ENCODE measurements around the gene SLC12A4. TPM values are rescaled to one million over a fixed set of nuclear protein-coding genes. Genes with fewer than 3 reads are reported as not detected.

The SLC12A4 gene
- total RNA-seq, 2 experiments from 2014 or later = 42.5 TPM

GRCh38 chr16:67961551-67961957 lies 6.9 kb downstream of the SLC12A4 start:
- Mint-ChIP-seq H3K27me3 (ENCODE audit: low read depth) (no peaks in the 10 kb centered on the region), H3K27ac (no peak overlapping the region), H3K9me3 (ENCODE audit: insufficient read depth) (no peaks in the 10 kb centered on the region), H3K4me3 (no peak overlapping the region), H3K36me3 (ENCODE audit: low read depth) (peaks cover 28% of the 10 kb centered on the region), H3K4me1 (ENCODE audit: low read depth) (peaks cover 15% of the 10 kb centered on the region)
- ChIA-PET CTCF (no interaction called here), POLR2A (interaction anchor here (3.0 kb wide), 1 partner anchor 25 kb away, joined by 10 read pairs; the partner anchor contains the start of gene PSMB10)
- DNase-seq = no peak
- ATAC-seq = no peak

- Mint-ChIP-seq H3K27me3 (ENCODE audit: low read depth) (no peaks in the 10 kb centered on the region), H3K27ac (no peak overlapping the region), H3K4me1 (ENCODE audit: low read depth) (no peaks in the 10 kb centered on the region), H3K9me3 (ENCODE audit: insufficient read depth) (no peaks in the 10 kb centered on the region), H3K4me3 (no peak overlapping the region), H3K36me3 (ENCODE audit: low read depth) (peaks cover 32% of the 10 kb centered on the region)
- ChIA-PET CTCF (interaction anchor here (1.2 kb wide), 1 partner anchor 439 kb away, joined by 5 read pairs; no protein-coding TSS in a partner anchor), POLR2A (interaction anchor here (1.1 kb wide), 1 partner anchor 24 kb away, joined by 3 read pairs; no protein-coding TSS in a partner anchor)
- DNase-seq (no peak), ATAC-seq (no peak)
Observed at GRCh38 chr16:67959536-67960329, 8.7 kb downstream of the SLC12A4 start.

- DNase-seq = no peak
- CTCF ChIA-PET = interaction anchor here (0.7 to 1.3 kb wide), 2 partner anchors 28 to 83 kb away, joined by 3 read pairs; no protein-coding TSS in a partner anchor
Observed at GRCh38 chr16:67957622-67958021, 10.8 kb downstream of the SLC12A4 start.

GRCh38 chr16:67954421-67955196 lies 13.8 kb downstream of the SLC12A4 start:
- ChIA-PET CTCF (no interaction called here), POLR2A (no interaction called here)
- Mint-ChIP-seq H3K9me3 (ENCODE audit: insufficient read depth) (no peaks in the 10 kb centered on the region), H3K4me3 (no peak overlapping the region), H3K4me1 (ENCODE audit: low read depth) (no peaks in the 10 kb centered on the region), H3K36me3 (ENCODE audit: low read depth) (peaks cover 30% of the 10 kb centered on the region), H3K27ac (peak overlapping the region; percentile 15), H3K27me3 (ENCODE audit: low read depth) (no peaks in the 10 kb centered on the region)
- no peak for ATAC-seq
- DNase-seq = no peak

More at GRCh38 chr16:67957622-67958021, 10.8 kb downstream of the SLC12A4 start:
- H3K4me3 Mint-ChIP-seq = no peak overlapping the region
- H3K36me3 Mint-ChIP-seq (ENCODE audit: low read depth) = peaks cover 34% of the 10 kb centered on the region
- no peak for ATAC-seq
- H3K4me1 Mint-ChIP-seq (ENCODE audit: low read depth) = no peaks in the 10 kb centered on the region
- no peaks in the 10 kb centered on the region for H3K9me3 Mint-ChIP-seq (ENCODE audit: insufficient read depth)
- POLR2A ChIA-PET = no interaction called here
- no peaks in the 10 kb centered on the region for H3K27me3 Mint-ChIP-seq (ENCODE audit: low read depth)
- H3K27ac Mint-ChIP-seq = no peak overlapping the region

- DNase-seq (no peak), ATAC-seq (no peak)
- POLR2A ChIA-PET = interaction anchor here (0.6 kb wide), 1 partner anchor 21 kb away, joined by 4 read pairs; no protein-coding TSS in a partner anchor
- CTCF ChIA-PET = no interaction called here
- no peaks in the 10 kb centered on the region for H3K9me3 Mint-ChIP-seq (ENCODE audit: insufficient read depth)
- H3K27me3 Mint-ChIP-seq (ENCODE audit: low read depth) = no peaks in the 10 kb centered on the region
- peaks cover 30% of the 10 kb centered on the region for H3K36me3 Mint-ChIP-seq (ENCODE audit: low read depth)
- H3K27ac Mint-ChIP-seq = peak overlapping the region; percentile 15
- no peaks in the 10 kb centered on the region for H3K4me1 Mint-ChIP-seq (ENCODE audit: low read depth)
- H3K4me3 Mint-ChIP-seq = no peak overlapping the region
Observed at GRCh38 chr16:67953641-67954375, 14.6 kb downstream of the SLC12A4 start.

GRCh38 chr16:67951485-67951884 lies 17.0 kb downstream of the SLC12A4 start:
- CTCF ChIA-PET = interaction anchor here (1.3 to 1.5 kb wide), 2 partner anchors 11 to 135 kb away, joined by 4 to 5 read pairs; no protein-coding TSS in a partner anchor
- ATAC-seq = no peak
- no peak for DNase-seq
- POLR2A ChIA-PET = interaction anchor here (1.0 to 1.6 kb wide), 2 partner anchors 16 to 89 kb away, joined by 3 to 5 read pairs; no protein-coding TSS in a partner anchor
- no peaks in the 10 kb centered on the region for H3K27me3 Mint-ChIP-seq (ENCODE audit: low read depth)
- peaks cover 25% of the 10 kb centered on the region for H3K36me3 Mint-ChIP-seq (ENCODE audit: low read depth)
- H3K4me3 Mint-ChIP-seq = no peak overlapping the region
- no peaks in the 10 kb centered on the region for H3K9me3 Mint-ChIP-seq (ENCODE audit: insufficient read depth)
- no peak overlapping the region for H3K27ac Mint-ChIP-seq
- no peaks in the 10 kb centered on the region for H3K4me1 Mint-ChIP-seq (ENCODE audit: low read depth)

- Mint-ChIP-seq H3K4me3 (no peak overlapping the region), H3K27me3 (ENCODE audit: low read depth) (no peaks in the 10 kb centered on the region), H3K36me3 (ENCODE audit: low read depth) (peaks cover 31% of the 10 kb centered on the region), H3K9me3 (ENCODE audit: insufficient read depth) (no peaks in the 10 kb centered on the region), H3K4me1 (ENCODE audit: low read depth) (no peaks in the 10 kb centered on the region), H3K27ac (no peak overlapping the region)
- ATAC-seq = no peak
- no peak for DNase-seq
- CTCF ChIA-PET = interaction anchor here (1.3 to 1.5 kb wide), 2 partner anchors 9 to 134 kb away, joined by 4 to 5 read pairs; no protein-coding TSS in a partner anchor
- POLR2A ChIA-PET = interaction anchor here (1.6 kb wide), 1 partner anchor 15 kb away, joined by 5 read pairs; no protein-coding TSS in a partner anchor
Observed at GRCh38 chr16:67950335-67950843, 18.0 kb downstream of the SLC12A4 start.

GRCh38 chr16:67949645-67950044 lies 18.8 kb downstream of the SLC12A4 start:
- ATAC-seq (no peak), DNase-seq (no peak)
- no peaks in the 10 kb centered on the region for H3K9me3 Mint-ChIP-seq (ENCODE audit: insufficient read depth)
- no peak overlapping the region for H3K4me3 Mint-ChIP-seq
- H3K27ac Mint-ChIP-seq = no peak overlapping the region
- H3K27me3 Mint-ChIP-seq (ENCODE audit: low read depth) = no peaks in the 10 kb centered on the region
- ChIA-PET POLR2A (interaction anchor here (0.6 kb wide), 1 partner anchor 13 kb away, joined by 3 read pairs; the partner anchor contains the start of gene PSMB10), CTCF (no interaction called here)
- no peaks in the 10 kb centered on the region for H3K4me1 Mint-ChIP-seq (ENCODE audit: low read depth)
- peaks cover 31% of the 10 kb centered on the region for H3K36me3 Mint-ChIP-seq (ENCODE audit: low read depth)

- CTCF ChIA-PET = interaction anchor here (1.0 kb wide), 1 partner anchor 93 kb away, joined by 3 read pairs; no protein-coding TSS in a partner anchor
- Mint-ChIP-seq H3K36me3 (ENCODE audit: low read depth) (peaks cover 28% of the 10 kb centered on the region), H3K27ac (no peak overlapping the region), H3K9me3 (ENCODE audit: insufficient read depth) (no peaks in the 10 kb centered on the region), H3K4me1 (ENCODE audit: low read depth) (no peaks in the 10 kb centered on the region), H3K4me3 (no peak overlapping the region), H3K27me3 (ENCODE audit: low read depth) (no peaks in the 10 kb centered on the region)
- no peak for ATAC-seq
- POLR2A ChIA-PET = no interaction called here
- DNase-seq = no peak
Observed at GRCh38 chr16:67948015-67948414, 20.4 kb downstream of the SLC12A4 start.

- ATAC-seq (no peak), DNase-seq (no peak)
- H3K4me3 Mint-ChIP-seq = no peak overlapping the region
- H3K27me3 Mint-ChIP-seq (ENCODE audit: low read depth) = no peaks in the 10 kb centered on the region
- ChIA-PET CTCF (interaction anchor here (1.0 kb wide), 1 partner anchor 94 kb away, joined by 3 read pairs; no protein-coding TSS in a partner anchor), POLR2A (interaction anchor here (3.4 kb wide), 1 partner anchor 11 kb away, joined by 17 read pairs; the partner anchor contains the start of gene PSMB10)
- peaks cover 28% of the 10 kb centered on the region for H3K36me3 Mint-ChIP-seq (ENCODE audit: low read depth)
- H3K9me3 Mint-ChIP-seq (ENCODE audit: insufficient read depth) = no peaks in the 10 kb centered on the region
- H3K27ac Mint-ChIP-seq = no peak overlapping the region
- peaks cover 2% of the 10 kb centered on the region for H3K4me1 Mint-ChIP-seq (ENCODE audit: low read depth)
Observed at GRCh38 chr16:67946966-67947558, 21.4 kb downstream of the SLC12A4 start.

Measured in activated CD8-positive, alpha-beta T cell treated with anti-CD3 and anti-CD28 coated beads, Interleukin-2, amount 10 ng/mL, durations not matched to agents 7 days and 5 days (primary cell).